RCC 7860 (cell line): ENCODE data around the gene MUC4.
A peak's percentile ranks its signal among the peaks of the same experiment; 100 is the strongest.
"Not testable (repeated sequence)": the region's sequence is repeated elsewhere in the genome, so short reads cannot be mapped to it uniquely, and the experiment has no call there.

Experiments used
- DNase-seq: peaks from one replicate; pipeline ENCODE4 v3.0.0-alpha.2; 2015; ENCODE audit warnings: low spot score
- FAIRE-seq: peaks from 2 replicates; lab custom pipeline; 2012; peaks lifted over from hg19 to GRCh38; lab: Jason Lieb, UNC

Gene MUC4

DNA sequence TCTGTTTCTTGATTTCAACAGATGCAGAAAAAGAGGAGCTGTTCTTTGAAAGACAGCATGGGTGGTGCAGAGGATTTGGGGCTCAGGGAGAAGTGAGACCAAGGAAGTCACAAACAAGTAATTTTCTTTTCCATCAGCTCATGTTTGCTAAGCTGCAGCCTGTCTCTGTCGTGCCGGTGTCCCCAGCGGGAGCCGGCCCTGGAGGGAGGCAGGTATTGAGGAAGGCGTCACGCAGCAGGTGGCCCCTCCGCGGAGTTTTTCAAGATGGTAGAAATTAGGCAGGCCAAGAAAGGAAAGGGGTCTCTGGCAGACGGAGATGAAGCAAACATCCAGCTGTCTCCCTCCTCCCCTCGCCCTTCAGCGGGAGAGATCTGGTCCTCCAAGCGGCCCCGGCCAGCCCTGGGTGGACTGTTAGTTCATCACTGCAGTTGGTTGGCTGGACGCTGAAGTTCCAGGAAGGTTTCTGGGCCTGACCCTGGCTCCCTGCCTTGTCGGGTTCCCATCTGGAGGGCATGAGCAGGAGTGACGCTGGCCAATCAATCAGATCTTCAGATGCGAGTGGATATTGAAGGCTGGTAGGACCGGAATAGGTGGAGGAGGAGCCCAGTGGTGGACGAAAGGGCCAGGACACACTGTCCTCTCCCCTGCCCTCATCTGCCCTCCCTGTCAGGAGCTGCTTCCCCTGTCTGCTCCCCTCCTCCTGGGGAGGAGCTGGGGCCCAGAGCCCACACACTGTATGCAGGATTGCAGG is 27.7 kb upstream of the MUC4 start:
- DNase-seq (no peak), FAIRE-seq (no peak)

GRCh38 chr3:195838714-195839113 is 27.0 kb upstream of the MUC4 start:
- FAIRE-seq (no peak), DNase-seq (no peak)

GRCh38 chr3:195836476-195837135 is 24.9 kb upstream of the MUC4 start:
- no peak for FAIRE-seq
- no peak for DNase-seq

- DNase-seq, result no peak
- FAIRE-seq, result no peak
Measured at GRCh38 chr3:195835791-195836190, 24.1 kb upstream of the MUC4 start.

DNA sequence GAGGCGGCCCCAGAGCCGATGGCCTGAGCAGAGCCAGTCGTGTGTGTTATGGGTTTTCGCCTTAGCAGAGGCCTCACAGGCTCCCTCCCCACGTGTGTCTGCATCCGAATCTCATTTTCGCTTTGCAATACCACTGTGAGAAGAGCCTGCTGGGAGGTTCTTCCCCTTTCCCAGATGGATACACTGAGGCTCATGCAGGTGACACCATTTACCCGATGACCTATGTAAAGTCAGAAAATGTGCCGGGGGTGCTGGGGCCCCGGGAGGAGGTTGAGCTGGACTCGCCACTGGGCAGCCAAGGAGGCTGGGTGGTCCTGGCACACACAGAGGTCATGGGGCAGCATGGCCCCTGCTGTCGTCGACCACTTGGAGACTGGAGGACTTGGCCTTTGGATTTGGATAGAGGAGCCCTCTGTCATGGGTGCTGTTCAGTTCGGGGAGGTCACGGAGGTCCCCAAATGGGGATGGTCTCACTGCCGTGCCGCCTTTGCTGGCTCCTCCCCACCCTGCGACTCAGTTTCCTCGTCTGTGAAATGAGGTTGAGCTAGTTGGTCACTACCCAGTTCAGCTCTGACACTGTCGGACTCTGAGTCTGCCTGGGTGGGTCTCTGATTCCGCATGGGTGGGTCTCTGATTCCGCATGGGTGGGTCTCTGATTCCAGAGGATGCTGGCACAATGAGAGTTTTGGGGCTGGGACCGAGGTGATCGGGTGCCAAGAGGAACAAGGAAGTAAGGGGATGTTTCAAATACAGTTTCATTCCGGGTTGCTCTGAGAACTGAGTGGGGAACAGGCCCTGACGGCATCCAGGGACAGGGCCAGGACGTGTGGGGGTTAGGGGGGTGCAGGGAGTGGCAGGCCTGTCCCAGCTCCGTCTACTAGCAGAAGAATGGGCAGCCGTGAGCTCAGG is 23.2 kb upstream of the MUC4 start:
- FAIRE-seq (no peak), DNase-seq (no peak)

GRCh38 chr3:195829897-195830254 is 18.1 kb upstream of the MUC4 start:
- DNase-seq, result no peak

DNA sequence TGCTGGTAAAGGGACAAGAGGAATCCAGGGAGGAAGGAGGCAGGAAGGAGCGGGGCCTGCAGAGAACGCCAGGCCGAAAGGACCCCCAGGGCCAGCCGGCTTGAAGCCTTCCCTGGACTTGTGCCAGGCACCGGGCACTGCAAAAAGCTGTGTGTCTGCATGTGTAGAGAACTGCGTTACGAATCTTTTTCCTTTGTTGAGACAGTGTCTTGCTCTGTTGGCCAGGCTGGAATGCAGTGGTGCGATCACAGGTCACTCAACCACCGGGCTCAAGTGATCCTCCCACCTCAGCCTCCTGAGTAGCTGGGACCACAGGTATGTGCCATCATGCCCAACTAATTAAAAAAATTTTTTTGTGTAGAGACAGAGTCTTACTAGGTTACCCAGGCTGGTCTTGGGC is 17.0 kb upstream of the MUC4 start:
- no peak for FAIRE-seq
- no peak for DNase-seq

More at GRCh38 chr3:195829897-195830254, 18.1 kb upstream of the MUC4 start:
- no peak for FAIRE-seq

GRCh38 chr3:195825857-195826804 is 14.4 kb upstream of the MUC4 start:
- DNase-seq (no peak), FAIRE-seq (no peak)

DNA sequence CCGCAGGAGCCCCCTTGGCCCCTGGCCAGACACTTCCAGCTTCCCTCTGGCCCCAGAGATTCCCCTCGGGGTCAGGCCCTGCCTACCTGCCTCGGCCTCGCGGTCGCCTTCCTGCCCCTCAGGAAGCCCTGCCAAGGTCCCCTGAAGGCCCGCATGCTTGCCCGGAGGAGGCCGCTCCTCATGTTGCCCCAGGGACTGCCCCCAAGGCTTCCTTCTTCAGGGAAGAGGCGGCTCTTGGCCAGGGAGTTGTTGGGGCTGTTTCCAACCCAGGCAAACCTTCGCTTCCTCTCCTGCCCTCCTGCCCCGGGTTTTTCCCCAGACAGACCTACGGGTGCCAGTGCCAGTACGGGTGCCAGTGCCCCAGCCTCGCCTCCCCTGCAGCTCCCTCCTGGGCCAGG is 13.5 kb upstream of the MUC4 start:
- DNase-seq (no peak), FAIRE-seq (no peak)

GRCh38 chr3:195824425-195825190 is 12.9 kb upstream of the MUC4 start:
- FAIRE-seq, DNase-seq: not testable (repeated sequence)

DNA sequence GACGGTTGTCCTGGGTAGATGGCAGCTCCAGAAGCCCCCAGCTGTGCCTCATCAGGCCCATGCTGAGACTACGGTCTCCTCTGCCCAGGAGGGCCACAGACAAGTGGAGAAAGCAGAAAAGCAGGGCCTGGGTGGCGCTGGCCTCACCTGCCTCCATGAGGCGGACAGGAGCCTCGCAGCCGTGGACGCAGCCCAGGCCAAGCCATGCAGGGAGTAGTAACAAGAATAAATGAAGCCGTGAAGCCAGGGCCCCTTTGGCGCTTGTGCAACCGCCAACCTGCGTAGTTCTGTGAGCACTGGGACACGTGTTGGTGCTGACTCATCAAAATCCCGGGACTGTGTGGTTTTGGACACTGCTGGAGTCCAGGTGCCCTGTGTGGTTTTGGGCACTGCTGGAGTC is 12.3 kb upstream of the MUC4 start:
- peak; percentile 31 for DNase-seq
- no peak for FAIRE-seq

DNA sequence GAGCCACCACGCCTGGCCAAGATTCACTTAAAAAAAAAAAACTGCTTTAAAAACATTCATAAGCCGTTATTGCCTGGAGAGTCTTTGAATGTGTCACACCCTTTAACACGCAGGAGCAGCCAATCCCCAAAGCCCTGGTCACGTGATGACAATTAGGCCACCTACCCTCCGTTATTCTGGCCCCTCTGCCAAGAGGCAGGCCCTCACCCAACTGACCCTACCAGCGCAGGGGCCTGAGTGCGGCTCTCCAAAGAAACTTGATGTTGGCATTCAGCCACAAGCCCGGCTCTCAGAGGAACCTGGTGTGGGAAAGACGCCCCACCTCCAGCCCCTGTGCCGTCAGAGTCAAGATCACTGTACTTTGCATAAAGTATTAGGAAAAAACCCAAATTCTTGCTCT is 11.6 kb upstream of the MUC4 start:
- DNase-seq, result no peak
- FAIRE-seq, result no peak

DNA sequence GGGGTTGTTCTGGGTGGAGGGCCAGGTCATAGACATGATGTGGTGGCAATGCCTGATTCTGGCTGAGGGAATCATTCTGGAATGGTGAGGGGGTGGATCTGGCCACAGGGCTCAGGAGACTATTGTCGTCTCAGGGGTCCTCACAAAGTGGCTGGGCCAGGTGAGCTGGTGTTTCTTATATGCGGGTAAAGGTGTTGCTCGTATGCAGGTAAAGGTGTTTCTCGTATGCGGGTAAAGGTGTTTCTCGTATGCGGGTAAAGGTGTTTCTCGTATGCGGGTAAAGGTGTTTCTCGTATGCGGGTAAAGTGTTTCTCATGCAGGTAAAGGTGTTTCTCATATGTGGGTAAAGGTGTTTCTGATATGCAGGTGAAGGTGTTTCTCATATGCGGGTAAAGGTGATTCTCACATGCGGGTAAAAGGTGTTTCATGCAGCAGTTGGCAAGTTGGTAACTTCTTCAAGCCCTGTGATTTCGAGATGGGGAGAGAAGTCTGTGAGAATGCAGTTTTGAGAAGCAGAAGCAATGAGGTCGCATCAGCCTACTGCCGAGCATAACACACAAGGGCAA is 10.5 kb upstream of the MUC4 start:
- DNase-seq, result no peak
- no peak for FAIRE-seq

GRCh38 chr3:195821403-195822130 is 9.8 kb upstream of the MUC4 start:
- FAIRE-seq, result no peak
- DNase-seq, result no peak

- no peak for DNase-seq
- no peak for FAIRE-seq
Measured at GRCh38 chr3:195820901-195821300, 9.2 kb upstream of the MUC4 start.

DNA sequence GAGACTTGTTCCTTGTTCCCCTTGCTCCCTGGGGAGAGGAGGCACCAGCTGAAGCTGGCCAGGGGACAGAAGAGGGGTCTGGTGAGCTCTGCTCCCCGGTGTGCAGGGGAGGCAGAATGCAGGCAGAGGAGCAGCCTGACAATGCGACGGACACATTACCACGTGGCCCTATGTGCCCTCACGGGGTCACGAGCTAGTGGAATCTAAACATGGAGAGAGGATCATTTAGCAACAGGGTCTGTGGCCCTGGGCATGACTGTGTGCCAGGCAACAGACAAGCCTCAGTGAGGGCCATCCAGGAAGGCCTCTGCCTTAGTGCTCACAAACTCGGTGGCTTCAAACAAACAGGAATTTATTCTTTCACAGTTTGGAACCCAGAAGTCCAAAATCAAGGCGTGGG is 8.5 kb upstream of the MUC4 start:
- DNase-seq, result no peak
- no peak for FAIRE-seq

DNA sequence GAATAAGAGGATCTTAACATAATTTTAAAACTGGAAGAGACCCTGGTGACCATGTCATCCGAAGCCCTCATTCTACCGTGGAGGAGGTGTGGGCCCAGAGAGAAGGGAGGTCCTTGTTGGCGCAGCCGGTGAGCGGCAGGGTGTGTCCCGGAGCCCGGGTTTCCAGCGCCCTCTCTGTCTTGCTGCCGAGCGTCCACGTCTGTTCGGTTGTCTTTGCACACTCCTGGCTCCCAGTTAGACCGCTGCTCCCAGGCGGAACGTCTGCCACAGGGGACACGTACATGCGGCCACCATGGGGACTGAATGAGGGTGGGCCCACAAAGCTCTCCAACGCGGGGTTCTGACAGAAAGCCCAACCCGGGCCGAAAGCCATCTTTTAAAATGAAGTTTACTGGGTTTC is 6.6 kb upstream of the MUC4 start:
- FAIRE-seq (no peak), DNase-seq (no peak)

DNA sequence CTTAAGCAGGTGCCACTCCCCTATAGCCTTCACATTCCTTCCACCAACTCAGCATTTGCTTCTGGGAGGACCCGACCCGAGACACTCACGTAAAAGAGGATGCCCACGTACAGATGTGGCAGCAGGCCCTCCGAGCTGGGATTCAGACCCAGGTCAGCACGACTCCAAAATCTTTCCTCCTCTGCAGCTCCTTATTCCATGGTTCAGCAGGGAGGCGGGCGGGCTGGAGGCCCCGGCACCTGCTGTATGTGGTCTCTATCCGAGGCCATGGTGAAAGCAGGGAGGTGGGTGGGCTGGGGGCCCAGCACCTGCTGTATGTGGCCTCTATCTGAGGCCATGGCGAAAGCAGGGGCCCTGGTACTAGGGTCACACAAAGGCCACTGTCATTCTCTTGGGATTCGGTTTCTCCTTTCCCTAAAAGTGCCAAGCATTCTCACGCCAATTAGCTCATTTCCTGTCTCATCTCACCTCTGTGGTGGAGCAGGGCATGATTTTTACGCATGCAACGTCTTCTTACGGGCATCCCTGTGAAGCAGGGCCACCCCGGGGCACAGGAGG is 5.9 kb upstream of the MUC4 start:
- DNase-seq (no peak), FAIRE-seq (no peak)
